GM19025 (cell line): Measurements from ENCODE around the gene CAPZB.
"Not testable (repeated sequence)": the region's sequence is repeated elsewhere in the genome, so short reads cannot be mapped to it uniquely, and the experiment has no call there.

Experiments used
- ATAC-seq: cut with Tn5 transposase; IDR thresholded peaks from one replicate; pipeline ENCODE4 v1.9.1; 2021; ENCODE audit warnings: mild to moderate bottlenecking, low read depth, moderate library complexity; ENCODE audit not compliant: unreplicated experiment

CAPZB gene

DNA sequence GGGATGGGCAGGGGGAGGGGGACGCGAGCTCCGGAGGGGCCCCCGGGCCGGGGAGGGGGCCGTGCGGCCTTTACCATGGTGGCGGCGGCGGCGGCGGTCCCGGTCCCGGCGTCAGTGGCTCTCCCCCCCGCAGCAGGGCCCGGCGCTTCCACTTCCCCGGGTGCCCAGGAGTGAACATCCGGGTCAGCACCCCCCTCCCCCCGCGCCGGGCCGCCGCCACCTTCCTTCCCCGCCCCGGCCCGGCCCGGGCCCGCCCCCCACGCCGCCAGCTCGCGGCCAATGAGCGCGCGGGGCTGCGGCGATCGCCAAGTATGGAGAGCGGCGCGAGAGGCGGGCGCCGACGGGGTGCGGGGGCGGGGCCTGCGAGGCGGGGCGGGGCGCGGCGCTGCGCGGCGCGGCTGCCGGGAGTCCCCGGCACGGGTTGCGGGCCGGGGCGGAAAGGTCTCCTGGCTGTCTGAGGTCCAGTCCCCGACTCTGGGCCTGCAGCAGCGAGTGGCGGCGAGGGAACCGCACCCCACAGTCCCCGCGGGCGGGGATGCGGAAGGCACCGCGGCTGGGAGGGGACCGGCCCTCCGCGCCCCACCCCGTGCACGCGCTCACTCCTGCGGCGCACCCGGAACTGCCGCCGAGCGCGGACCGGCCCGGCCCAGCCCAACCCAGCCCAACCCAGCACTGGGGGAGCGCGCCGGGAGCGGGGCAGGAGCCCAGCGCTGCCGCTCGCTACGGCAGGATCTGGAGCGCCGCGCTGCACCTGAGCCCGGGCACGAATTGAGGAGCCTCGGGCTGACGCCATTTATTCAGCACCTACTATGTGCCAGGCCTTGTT, at the start of gene CAPZB:
CAPZB (minus strand) TSS at position 178 of the 826 bp plus-strand sequence; CDS start at position 77, 101 bp downstream.
- ATAC-seq: peak; percentile 83

DNA sequence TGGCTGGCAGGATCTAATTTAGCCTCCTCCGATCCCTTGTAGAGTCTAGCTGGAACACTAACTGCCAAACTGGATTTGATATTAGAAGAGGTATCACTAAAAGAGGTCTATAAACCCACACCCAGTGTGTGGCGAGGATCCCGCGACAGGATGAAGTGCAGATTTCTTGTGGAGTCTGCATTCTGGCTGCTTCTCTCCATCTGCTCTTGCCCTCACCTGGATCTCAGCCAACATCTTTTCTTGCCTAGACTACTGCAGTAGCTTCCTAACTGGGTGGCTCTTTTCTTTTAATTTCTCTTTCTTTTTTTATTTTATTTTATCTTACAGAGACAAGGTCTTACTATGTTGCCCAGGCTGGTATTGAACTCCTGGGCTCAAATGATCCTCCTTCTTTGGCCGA, 48.9 kb upstream of the CAPZB start:
- ATAC-seq: no peak

DNA sequence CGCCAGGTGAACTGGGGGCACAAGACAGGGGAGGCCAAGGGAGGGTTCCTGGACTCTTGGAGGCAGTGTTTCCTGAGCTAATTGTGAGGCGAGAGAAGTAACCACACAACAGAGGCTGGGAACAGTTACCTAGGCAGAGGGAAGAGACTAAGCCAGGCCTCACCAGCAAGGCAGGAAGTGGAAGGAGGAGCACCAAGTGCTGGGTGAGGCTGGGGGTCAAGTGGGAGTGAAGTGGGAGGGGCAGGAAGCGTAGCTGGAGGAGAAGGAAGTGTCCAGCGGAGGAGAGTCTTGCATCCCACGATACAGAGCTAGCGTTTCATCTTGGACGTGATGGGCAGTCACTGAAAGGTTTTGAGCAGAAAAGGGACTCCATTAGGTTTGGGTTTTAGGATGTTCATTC, 48.3 kb upstream of the CAPZB start:
- no peak for ATAC-seq

DNA sequence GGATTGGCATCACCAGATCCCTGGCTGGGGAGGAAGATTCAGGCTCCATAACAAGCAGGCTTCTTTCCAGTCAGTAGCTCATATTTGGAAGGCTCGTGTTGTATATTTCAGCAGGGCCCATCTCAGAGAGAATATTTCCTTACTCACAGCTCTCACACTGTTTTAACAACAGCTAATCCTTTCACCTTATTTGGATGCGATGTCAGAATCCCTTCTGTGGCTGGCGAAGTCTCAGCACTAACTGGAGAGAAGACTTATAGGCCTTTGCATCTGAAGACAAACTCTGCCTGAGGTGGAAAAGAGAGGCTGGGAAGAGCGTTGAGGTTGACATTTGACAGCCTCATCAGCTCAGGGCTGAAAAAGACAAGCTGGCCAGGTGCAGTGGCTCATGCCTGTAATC, 47.2 kb upstream of the CAPZB start:
- no peak for ATAC-seq

DNA sequence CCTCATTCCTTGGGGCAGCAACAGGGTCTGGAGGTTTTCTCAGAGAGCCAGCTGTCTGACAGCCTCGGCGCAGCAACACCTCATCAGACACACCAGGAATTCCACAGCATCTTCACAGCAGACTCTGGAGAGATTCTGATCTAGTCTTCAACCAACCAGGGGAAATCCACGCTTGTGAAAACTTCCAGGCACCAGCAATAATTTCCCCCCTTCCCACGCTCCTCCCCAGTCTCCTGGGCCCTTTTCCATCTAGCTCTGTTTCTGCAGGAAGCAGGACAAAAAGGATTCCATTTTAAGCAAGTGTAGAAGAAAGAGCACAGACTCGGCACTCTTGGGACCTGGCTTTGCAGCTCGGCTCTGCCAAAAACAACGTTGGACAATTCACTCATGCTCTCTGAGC, 44.3 kb upstream of the CAPZB start:
- no peak for ATAC-seq

DNA sequence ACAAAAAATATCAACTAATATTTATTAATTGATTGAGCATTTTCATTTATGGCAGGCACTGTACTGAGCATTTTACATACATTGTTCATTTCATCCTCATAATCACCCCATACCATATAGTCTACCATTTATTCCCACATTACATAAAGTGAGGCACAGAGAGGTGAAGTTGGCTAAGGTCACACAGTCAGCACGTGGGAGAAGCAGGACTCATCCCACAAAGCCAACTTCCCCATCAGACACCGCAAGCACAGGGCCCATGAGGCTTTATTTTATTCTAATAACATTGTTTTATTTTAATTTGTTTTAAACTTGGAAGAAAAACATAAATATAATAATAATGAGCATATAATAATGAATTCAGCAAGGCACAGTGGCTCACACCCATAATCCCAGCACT, 43.1 kb upstream of the CAPZB start:
- no peak for ATAC-seq

DNA sequence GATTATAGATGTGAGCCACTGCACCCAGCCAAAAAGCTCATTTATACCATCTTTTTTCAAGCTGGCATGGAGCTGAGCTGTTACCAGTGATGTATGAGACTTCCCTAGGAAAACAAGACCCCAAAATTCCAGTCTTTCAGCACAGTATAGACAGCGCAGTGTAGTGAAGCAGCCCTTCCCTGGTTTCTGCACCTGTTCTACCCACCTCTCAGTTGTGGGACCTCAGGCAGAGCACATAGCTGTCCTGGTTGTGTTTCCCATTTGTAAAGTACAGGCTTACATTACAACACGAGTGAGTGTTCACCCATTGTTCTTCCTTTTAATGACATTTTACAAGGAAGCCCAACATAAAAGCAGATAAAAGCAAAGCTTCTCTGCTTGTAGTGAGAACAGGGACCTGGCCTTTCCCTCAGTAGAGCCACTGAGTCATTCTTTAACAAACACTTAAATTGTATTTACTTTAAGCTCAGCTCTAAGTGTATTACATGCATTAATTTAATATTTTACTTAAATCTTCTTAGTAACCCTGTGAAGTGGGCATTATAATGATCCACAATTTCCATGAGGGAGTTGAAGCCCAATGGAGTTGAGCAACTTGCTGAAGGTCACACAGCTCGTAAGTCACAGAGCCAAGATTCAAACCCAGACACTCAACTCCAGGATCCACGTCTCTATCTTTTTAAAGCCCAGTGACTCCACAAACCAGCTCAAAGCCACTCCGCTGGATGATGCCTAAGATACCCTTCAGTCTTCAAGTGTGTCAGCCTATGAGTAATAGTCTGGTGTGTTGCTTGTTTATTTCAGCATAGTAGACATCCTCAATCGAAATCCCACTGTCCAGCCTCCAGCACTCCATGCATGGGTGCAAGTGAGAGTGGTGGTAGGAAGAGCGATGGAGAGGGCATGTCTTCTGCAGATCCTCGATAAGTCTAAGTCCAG, 40.5 kb upstream of the CAPZB start:
- ATAC-seq: no peak

DNA sequence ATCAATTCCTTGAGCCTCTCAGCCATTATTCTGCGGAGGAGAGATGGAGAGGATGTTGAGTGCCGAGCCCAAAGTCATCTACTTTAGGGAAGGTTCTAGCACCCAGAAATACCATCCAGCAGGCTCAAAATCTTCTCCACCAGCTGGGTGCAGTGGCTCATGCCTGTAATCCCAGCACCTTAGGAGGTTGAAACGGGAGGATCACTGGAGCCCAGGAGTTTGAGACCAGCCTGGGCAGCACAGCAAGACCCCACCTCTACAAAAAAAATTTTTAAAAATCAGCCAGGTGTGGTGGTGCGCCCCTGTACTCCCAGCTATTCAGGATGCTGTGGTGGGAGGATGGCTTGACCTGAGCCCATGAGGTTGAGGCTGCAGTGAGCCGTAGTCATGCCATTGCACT, 39.5 kb upstream of the CAPZB start:
- ATAC-seq: no peak

DNA sequence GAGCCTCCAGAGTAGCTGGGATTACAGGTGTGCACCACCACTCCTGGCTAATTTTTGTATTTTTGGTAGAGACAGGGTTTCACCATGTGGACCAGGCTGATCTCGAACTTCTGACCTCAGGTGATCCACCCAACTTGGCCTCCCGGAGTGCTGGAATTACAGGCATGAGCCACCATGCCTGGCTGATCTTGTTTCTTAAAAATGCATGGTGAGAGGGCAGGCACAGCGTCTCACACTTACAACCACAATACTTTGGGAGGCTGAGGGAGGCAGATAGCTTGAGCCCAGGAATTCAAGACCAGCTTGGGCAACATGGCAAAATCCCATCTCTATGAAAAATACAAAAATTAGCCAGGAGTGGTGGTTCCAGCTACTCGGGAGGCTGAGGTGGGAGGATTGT, 37.2 kb upstream of the CAPZB start:
- not testable (repeated sequence) for ATAC-seq

DNA sequence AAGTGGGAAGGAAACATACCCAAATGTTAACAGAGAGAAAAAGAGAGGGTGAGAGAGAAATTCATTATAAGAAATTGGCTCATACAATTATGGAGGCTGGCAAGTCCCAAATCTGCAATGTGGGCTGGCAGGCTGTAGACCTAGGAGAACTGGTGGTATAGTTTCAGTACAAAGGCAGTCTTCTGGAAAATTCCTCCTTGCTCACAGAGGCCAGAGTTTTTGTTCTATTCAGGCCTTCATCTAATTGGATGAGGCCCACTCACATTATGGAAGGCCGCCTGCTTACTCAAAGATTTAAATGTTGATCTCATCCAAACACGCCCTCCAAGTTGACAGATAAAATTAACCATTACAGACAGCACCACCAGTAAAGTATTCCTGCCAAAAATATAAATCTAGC, 36.1 kb upstream of the CAPZB start:
- no peak for ATAC-seq

DNA sequence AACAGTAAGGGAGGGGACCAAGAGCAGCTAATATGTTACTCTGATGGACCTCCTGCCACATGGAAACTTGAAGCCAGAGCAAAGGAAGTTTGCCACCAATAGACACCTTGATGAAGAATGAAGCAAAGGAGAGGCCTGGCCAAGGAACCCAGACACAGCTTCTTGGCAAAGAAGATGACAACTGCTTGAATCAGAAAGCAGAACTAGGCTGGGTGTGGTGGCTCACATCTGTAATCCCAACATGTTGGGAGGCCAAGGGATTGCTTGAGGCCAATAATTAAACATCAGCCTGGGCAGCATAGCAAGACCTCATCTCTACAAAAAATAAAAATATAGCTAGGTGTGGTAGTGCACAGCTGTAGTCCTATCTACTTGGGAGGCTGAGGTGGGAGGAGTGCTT, 31.7 kb upstream of the CAPZB start:
- no peak for ATAC-seq

DNA sequence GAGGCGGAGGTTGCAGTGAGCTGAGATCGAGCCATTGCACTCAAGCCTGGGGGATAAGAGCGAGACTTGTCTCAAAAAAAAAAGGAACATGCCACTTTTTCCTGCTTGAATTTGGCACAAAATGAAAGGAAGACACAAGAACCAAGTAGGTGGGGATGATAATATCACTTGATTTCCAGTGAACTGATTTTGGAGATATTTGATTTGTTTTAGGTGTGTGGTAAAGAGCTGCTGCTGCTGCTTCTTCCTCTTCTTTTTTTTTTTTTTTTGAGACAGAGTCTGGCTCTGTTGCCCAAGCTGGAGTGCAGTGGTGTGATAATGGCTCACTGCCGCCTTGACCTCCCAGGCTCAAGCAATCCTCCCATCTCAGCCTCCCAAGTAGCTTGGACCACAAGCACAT, 29.9 kb upstream of the CAPZB start:
- ATAC-seq: no peak

DNA sequence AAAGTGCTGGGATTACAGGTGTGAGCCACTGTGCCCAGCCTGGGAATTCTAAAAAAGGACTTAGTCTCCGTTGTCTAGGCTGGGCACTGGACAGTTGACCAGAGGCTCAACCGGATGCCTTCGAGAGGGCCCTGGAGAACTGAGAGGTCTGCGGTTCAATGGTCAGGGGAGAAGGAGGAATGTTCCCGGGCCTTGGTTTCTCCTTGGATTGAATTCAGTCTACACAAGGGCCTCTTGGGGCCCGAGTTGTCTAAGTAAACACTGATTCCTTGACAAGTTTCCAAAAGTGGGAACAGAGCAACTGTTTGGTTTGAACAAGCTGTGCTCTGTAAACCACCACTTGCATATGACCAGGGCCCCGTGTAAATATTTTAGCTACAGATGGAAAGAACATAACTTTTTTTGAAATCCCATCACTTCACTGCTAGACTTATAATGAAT, 29.1 kb upstream of the CAPZB start:
- ATAC-seq: no peak

DNA sequence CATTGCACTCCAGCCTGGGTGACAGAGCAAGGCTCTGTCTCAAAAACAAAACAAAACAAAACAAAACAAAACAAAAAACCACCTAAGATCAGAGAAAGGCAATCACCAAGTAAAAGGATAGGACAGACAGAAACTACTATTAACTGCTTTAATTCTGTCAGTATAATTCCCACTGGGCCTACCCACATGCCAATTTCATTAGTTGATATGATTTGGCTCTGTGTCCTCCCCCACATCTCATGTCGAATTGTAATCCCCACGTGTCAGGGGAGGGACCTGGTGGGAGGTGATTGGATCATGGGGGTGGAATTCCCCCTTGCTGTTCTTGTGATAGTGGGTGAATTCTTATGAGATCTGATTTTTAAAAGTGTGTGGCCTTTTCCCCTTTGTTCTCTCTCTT, 27.2 kb upstream of the CAPZB start:
- ATAC-seq: no peak

DNA sequence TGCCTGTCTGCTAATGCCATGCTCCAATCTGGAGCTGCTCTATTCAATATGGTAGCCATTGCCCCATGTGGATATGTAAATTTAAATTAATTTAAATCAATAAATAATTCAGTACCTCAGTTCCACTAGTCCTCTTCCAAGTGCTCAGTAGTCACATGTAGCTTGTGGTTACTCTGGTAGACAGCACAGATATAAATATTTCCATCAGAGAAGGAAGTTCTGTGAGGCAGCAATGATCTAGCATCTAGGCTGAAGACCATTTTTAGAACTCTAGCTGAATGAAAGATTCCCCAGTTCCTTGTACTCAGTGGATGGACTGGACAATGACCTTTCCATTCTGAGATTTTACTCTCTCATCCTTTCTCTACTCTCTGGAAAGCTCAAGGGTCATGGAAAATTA, 25.8 kb upstream of the CAPZB start:
- ATAC-seq: no peak

DNA sequence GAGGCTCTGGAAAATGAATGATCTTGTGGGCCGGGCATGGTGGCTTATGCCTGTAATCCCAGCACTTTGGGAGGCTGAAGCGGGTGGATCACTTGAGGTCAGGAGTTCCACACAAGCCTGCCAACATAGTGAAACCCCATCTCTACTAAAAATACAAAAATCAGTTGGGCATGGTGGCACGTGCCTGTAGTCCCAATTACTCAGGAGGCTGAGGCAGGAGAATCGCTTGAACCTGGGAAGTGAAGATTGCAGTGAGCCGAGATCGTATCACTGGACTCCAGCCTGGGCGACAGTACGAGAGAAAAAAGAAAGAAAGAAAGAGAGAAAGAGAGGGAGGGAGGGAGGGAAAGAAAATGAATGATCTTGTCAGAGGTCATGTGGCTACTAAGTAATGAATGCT, 24.3 kb upstream of the CAPZB start:
- not testable (repeated sequence) for ATAC-seq

DNA sequence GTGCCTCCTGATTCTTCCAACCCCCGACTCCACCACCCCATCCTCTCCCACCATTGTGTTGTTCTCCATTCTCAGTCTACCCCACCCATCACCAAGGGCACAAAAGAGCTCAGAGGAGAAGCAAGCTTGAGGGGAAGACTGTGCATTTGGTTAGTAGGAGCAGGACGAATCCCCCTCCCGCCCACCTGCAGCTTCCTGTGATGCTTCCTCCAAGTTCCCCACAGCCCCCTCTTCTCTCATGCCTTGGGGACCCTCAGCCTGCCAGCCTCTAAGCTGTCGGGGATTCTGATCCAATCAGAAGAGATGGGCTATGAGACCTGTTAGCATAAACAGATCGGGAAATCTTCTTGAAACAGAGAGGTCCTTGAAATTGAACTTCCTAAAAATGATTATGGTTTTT, 22.2 kb upstream of the CAPZB start:
- no peak for ATAC-seq

DNA sequence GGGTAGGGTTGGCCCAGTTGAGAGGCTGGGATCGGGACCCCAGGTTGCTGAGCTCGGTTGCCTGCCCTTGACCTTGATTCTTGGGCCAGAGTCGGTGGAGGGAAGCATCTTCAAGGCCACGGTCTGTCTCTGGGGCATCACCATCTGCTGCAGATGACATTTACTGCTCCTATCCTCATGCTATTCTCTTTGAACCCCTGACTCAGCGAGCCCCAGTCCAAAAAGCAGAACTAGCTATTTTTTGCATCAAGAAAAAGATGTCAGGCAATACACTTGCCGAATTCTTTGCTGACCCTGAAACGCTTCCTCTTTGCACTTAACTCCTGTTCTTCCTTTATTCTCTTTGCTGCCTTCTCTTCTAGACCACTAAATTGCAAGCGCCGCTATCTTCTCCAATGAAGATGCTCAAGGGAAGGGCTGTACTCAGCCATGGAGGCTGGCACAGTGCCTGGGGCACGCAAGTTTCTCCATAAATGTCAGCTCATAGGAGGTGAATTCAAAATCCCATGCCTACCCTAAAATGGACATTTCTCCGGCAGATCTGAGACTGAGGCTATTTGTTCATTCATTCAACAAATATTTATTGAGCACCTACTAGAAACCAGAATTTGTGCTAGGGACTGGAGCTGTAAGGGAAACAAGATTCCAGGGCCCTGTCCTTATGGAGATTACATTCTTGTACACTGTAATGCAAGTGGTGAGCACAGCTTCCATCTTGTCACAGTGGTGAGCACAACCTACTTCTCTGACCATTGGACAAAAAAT, 20.5 kb upstream of the CAPZB start:
- ATAC-seq: no peak

DNA sequence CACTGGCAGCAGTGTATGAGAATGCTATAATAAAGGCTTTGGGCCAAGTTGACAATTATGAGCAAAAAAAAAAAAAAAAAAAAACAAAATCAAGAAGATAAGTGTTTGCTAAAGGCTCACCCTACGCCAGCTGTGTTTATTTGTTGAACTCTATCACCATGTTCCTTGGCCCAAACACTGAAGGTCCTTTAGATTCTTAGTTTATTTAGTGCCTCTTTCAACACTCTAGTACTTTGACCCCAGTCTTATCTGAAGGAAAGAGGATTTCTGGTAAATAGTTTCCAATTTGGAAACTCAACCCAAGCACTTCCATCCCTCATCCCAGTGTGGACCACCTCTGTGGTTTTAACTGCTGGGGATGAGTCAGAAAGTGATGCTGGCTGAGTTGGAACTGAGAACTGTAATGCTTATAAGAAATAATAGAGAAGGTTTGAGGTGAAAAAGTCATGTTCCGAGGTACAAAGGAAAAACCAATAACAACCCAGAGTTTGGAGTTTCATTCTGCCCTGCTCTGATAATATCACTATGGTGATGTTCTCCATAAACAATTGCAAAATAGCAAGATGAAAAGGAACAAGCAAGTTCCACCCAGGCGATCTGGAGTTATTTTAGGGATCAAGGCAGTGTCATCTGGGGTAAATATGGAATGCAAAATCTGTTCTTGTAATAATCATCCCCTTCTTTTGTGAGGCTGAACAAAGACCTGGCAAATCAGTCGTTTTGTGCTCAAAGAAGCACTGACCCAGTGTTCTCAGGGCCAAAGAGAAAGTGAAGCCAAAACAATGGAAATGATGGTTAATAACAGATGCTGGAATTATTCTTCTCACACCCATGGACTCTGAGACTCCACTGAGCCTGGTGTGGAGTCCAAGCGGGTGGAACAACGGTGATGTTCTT, 19.7 kb upstream of the CAPZB start:
- no peak for ATAC-seq

DNA sequence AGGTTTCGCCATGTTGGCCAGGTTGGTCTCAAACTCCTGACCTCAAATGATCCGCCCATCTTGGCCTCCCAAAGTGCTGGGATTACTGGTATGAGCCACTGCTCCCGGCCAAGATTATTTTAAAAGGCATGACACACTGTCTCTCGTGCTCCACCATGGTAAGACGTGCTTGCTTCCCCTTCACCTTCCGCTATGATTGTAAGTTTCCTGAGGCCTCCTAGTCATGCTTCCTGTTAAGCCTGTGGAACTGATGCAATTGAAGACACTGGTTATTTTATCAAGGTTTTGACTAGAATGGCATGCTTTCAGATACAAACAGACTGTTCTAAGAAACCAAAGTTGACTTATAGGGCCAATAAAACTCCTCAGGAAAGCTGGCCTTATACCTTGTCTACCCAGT, 16.9 kb upstream of the CAPZB start:
- not testable (repeated sequence) for ATAC-seq
